ENCODE data around the gene GJB2. TPM values are rescaled to one million over a fixed set of nuclear protein-coding genes. Genes with fewer than 3 reads are reported as not detected.

GJB2 gene
- total RNA-seq, 1 donor from 2014 or later: 3.7 TPM

GRCh38 chr13:20142927-20143480 lies 49.7 kb downstream of the GJB2 start:
- intact Hi-C loops (cut with micrococcal nuclease): no loop called here

GRCh38 chr13:20142023-20142926 lies 50.5 kb downstream of the GJB2 start:
- intact Hi-C loops (cut with micrococcal nuclease): no loop called here

GRCh38 chr13:20141238-20142022 lies 51.3 kb downstream of the GJB2 start:
- intact Hi-C loops (cut with micrococcal nuclease): no loop called here

GRCh38 chr13:20140487-20140886 lies 52.3 kb downstream of the GJB2 start:
- intact Hi-C loops (cut with micrococcal nuclease): no loop called here

GRCh38 chr13:20137875-20138274 lies 54.9 kb downstream of the GJB2 start:
- intact Hi-C loops (cut with micrococcal nuclease): no loop called here

Other genes starting within 250 kb of the GJB2 start
- gene ZMYM2, start 234.2 kb downstream of the GJB2 start, total RNA-seq: 51.4 and 58.4 TPM in 2 replicates
- 0.11 TPM in 1 of 2 replicates, not detected in the other for gene GJA3, start 31.9 kb downstream of the GJB2 start, total RNA-seq
- gene GJB6, start 39.4 kb upstream of the GJB2 start, total RNA-seq: 2.6 and 2.7 TPM in 2 replicates

All from T-helper 2 cell treated with Interferon-gamma antibody and Interleukin-4, amounts not matched to agents 100 ng/mL and 5 ng/mL, for 36 hours (primary cell).